ENCODE measurements around the gene ERC1.

Gene ERC1

GRCh38 chr12:1523046-1523445 is 532.0 kb downstream of the ERC1 start:
- Histone ChIP-seq H3K27me3 (peaks cover 88% of the 10 kb centered on the region), H3K9me3 (no peaks in the 10 kb centered on the region), H3K36me3 (no peaks in the 10 kb centered on the region), H3K27ac (no peak overlapping the region), H3K4me1 (ENCODE audit: control insufficient read depth in 1 of 2, insufficient read depth in 1 of 2, low read depth in 1 of 2, low read length in 1 of 2) (no peaks in the 10 kb centered on the region), H3K4me3 (ENCODE audit: low read depth in 1 of 2, low read length in 1 of 2) (no peak overlapping the region)
- TF ChIP-seq CTCF (IDR thresholded peaks at IDR 0.05), result no peak

- Histone ChIP-seq H3K9me3 (no peaks in the 10 kb centered on the region), H3K36me3 (no peaks in the 10 kb centered on the region), H3K4me1 (ENCODE audit: control insufficient read depth in 1 of 2, insufficient read depth in 1 of 2, low read depth in 1 of 2, low read length in 1 of 2) (no peaks in the 10 kb centered on the region), H3K4me3 (ENCODE audit: low read depth in 1 of 2, low read length in 1 of 2) (no peak overlapping the region), H3K27me3 (peaks cover 88% of the 10 kb centered on the region), H3K27ac (no peak overlapping the region)
- TF ChIP-seq CTCF (IDR thresholded peaks at IDR 0.05), result no peak
These were observed 532.6 kb downstream of the ERC1 start for GRCh38 chr12:1523558-1524050.

GRCh38 chr12:1525858-1526257 is 534.8 kb downstream of the ERC1 start:
- H3K4me3 ChIP-seq (ENCODE audit: low read depth in 1 of 2, low read length in 1 of 2), result no peak overlapping the region
- no peaks in the 10 kb centered on the region for H3K9me3 ChIP-seq
- no peaks in the 10 kb centered on the region for H3K36me3 ChIP-seq
- no peak overlapping the region for H3K27ac ChIP-seq
- TF ChIP-seq CTCF (IDR thresholded peaks at IDR 0.05), result no peak
- peaks cover 87% of the 10 kb centered on the region for H3K27me3 ChIP-seq
- peaks cover 0 to 9% of the 10 kb centered on the region in 2 experiments for H3K4me1 ChIP-seq (ENCODE audit: control insufficient read depth in 1 of 2, insufficient read depth in 1 of 2, low read depth in 1 of 2, low read length in 1 of 2)

- Histone ChIP-seq H3K9me3 (no peaks in the 10 kb centered on the region), H3K36me3 (no peaks in the 10 kb centered on the region), H3K4me1 (ENCODE audit: control insufficient read depth in 1 of 2, insufficient read depth in 1 of 2, low read depth in 1 of 2, low read length in 1 of 2) (peaks cover 5 to 16% of the 10 kb centered on the region in 2 experiments), H3K4me3 (ENCODE audit: low read depth in 1 of 2, low read length in 1 of 2) (no peak overlapping the region), H3K27ac (no peak overlapping the region), H3K27me3 (peaks cover 98% of the 10 kb centered on the region)
- TF ChIP-seq CTCF (IDR thresholded peaks at IDR 0.05), result no peak
These were observed 536.8 kb downstream of the ERC1 start for GRCh38 chr12:1527789-1528188.

GRCh38 chr12:1528791-1529190 is 537.8 kb downstream of the ERC1 start:
- peaks cover 98% of the 10 kb centered on the region for H3K27me3 ChIP-seq
- H3K4me1 ChIP-seq (ENCODE audit: control insufficient read depth in 1 of 2, insufficient read depth in 1 of 2, low read depth in 1 of 2, low read length in 1 of 2), result peaks cover 10 to 23% of the 10 kb centered on the region in 2 experiments
- H3K36me3 ChIP-seq, result no peaks in the 10 kb centered on the region
- no peak for TF ChIP-seq CTCF (IDR thresholded peaks at IDR 0.05)
- H3K4me3 ChIP-seq (ENCODE audit: low read depth in 1 of 2, low read length in 1 of 2), result no peak overlapping the region
- H3K9me3 ChIP-seq, result no peaks in the 10 kb centered on the region
- H3K27ac ChIP-seq, result no peak overlapping the region
